ENCODE results near the gene PET100. TPM values are rescaled to one million over a fixed set of nuclear protein-coding genes. Genes with fewer than 3 reads are reported as not detected.
A peak's percentile ranks its signal among the peaks of the same experiment; 100 is the strongest.

Gene PET100
- total RNA-seq, 1 donor from 2014 or later: 141 TPM

DNA sequence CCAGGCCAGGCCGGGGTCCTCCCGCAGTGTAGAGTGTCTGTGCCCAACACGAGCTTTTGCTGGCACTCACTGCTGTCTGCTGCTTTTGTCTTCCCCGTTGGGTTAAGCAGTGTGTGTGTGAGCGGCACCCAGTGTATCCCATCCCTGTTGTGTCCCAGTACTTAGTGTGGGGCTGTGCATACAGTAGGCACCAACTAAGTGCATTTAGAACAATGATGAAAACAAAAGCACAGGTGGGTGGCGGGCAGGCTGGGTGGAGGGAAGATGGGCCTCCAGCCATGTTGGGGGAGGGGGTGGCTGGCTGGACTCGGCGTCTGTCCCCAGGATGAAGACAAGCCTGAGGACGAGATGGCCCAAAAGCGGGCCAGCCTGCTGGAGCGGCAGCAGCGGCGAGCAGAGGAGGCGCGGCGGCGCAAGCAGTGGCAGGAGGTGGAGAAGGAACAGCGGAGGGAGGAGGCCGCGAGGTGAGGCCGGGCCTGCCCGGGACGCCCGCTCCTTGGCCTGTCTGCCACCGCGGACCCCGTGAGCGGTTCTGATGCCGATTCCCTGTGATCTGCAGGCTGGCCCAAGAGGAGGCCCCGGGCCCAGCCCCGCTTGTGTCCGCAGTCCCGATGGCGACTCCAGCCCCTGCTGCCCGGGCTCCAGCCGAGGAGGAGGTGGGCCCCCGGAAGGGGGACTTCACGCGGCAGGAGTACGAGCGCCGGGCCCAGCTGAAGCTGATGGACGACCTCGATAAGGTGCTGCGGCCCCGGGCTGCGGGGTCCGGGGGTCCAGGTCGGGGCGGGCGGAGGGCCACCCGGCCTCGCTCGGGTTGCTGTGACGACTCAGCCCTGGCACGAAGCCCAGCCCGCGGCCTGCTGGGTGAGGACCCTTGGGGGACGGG lies 14.5 kb upstream of the PET100 start:
- Mint-ChIP-seq H3K36me3 (ENCODE audit: low read depth) (peaks cover 6% of the 10 kb centered on the region), H3K27ac (ENCODE audit: unreplicated experiment) (no peak overlapping the region), H3K27me3 (ENCODE audit: low read depth) (no peaks in the 10 kb centered on the region), H3K4me1 (no peaks in the 10 kb centered on the region), H3K9me3 (no peaks in the 10 kb centered on the region), H3K4me3 (no peak overlapping the region)
- TF ChIP-seq, protein P1, sequence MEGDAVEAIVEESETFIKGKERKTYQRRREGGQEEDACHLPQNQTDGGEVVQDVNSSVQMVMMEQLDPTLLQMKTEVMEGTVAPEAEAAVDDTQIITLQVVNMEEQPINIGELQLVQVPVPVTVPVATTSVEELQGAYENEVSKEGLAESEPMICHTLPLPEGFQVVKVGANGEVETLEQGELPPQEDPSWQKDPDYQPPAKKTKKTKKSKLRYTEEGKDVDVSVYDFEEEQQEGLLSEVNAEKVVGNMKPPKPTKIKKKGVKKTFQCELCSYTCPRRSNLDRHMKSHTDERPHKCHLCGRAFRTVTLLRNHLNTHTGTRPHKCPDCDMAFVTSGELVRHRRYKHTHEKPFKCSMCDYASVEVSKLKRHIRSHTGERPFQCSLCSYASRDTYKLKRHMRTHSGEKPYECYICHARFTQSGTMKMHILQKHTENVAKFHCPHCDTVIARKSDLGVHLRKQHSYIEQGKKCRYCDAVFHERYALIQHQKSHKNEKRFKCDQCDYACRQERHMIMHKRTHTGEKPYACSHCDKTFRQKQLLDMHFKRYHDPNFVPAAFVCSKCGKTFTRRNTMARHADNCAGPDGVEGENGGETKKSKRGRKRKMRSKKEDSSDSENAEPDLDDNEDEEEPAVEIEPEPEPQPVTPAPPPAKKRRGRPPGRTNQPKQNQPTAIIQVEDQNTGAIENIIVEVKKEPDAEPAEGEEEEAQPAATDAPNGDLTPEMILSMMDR (conservative IDR thresholded peaks at IDR 0.05): no peak
- no peak for DNase-seq (ENCODE audit: low read depth, low spot score)

DNA sequence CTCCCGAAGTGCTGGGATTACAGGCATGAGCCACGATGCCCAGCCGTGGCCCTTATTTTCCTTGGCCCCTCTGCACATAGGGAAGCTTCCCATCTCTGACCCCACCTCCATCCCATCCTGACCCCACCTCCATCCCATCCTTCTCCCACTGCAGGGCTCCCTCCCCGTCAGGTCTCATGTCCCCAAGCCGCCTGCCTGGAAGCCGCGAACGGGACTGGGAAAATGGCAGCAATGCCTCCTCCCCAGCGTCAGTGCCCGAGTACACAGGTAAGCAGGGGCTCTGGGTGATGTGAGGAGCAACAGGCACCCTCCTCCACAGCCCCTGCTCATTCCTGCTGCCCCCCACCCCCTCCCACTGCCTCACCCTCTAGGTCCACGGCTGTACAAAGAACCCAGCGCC lies 12.4 kb upstream of the PET100 start:
- H3K27me3 Mint-ChIP-seq (ENCODE audit: low read depth): no peaks in the 10 kb centered on the region
- no peak overlapping the region for H3K4me3 Mint-ChIP-seq
- no peak overlapping the region for H3K27ac Mint-ChIP-seq (ENCODE audit: unreplicated experiment)
- no peak for DNase-seq (ENCODE audit: low read depth, low spot score)
- H3K36me3 Mint-ChIP-seq (ENCODE audit: low read depth): peaks cover 12% of the 10 kb centered on the region
- H3K9me3 Mint-ChIP-seq: no peaks in the 10 kb centered on the region
- H3K4me1 Mint-ChIP-seq: no peaks in the 10 kb centered on the region
- TF ChIP-seq, protein P1 (conservative IDR thresholded peaks at IDR 0.05): no peak

DNA sequence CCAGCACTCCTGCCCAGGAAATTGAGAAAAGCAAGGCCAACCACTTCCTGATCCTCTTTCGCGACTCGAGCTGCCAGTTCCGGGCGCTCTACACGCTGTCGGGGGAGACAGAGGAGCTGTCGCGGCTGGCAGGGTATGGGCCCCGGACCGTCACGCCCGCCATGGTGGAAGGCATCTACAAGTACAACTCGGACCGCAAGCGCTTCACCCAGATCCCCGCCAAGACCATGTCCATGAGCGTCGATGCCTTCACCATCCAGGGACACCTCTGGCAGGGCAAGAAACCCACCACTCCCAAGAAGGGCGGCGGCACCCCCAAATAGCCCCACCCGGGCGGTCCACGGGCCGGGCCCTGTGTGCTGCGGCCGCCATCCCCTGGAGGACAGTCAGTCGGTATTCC lies 11.9 kb upstream of the PET100 start:
- H3K27me3 Mint-ChIP-seq (ENCODE audit: low read depth): no peaks in the 10 kb centered on the region
- H3K4me1 Mint-ChIP-seq: no peaks in the 10 kb centered on the region
- no peaks in the 10 kb centered on the region for H3K9me3 Mint-ChIP-seq
- no peak overlapping the region for H3K4me3 Mint-ChIP-seq
- TF ChIP-seq, protein P1 (conservative IDR thresholded peaks at IDR 0.05): no peak
- H3K27ac Mint-ChIP-seq (ENCODE audit: unreplicated experiment): no peak overlapping the region
- H3K36me3 Mint-ChIP-seq (ENCODE audit: low read depth): peaks cover 13% of the 10 kb centered on the region
- no peak for DNase-seq (ENCODE audit: low read depth, low spot score)

DNA sequence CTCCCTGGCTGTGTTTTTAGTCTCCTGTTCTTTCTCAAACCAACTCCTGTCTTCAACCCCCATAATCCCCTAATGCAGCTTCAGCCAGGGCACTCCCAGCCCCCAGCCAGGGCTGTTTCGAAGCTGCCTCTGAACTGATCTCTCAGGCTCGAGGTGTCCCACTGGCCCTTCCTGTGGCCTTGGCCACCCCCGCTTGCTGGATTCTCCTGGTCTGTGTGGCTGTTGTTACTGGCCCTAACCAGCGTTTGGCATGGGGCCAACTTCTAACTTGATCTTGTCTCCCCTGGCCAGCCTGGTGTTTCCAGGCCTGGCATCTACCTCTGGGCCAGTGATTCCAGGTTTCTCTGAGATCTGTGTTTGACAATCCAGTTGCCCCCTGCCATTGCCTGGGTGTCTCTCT lies 11.2 kb upstream of the PET100 start:
- Mint-ChIP-seq H3K27ac (ENCODE audit: unreplicated experiment) (peak overlapping the region; percentile 58), H3K27me3 (ENCODE audit: low read depth) (no peaks in the 10 kb centered on the region), H3K4me1 (no peaks in the 10 kb centered on the region), H3K36me3 (ENCODE audit: low read depth) (peaks cover 16% of the 10 kb centered on the region), H3K9me3 (no peaks in the 10 kb centered on the region), H3K4me3 (no peak overlapping the region)
- TF ChIP-seq, protein P1 (conservative IDR thresholded peaks at IDR 0.05): no peak
- no peak for DNase-seq (ENCODE audit: low read depth, low spot score)

DNA sequence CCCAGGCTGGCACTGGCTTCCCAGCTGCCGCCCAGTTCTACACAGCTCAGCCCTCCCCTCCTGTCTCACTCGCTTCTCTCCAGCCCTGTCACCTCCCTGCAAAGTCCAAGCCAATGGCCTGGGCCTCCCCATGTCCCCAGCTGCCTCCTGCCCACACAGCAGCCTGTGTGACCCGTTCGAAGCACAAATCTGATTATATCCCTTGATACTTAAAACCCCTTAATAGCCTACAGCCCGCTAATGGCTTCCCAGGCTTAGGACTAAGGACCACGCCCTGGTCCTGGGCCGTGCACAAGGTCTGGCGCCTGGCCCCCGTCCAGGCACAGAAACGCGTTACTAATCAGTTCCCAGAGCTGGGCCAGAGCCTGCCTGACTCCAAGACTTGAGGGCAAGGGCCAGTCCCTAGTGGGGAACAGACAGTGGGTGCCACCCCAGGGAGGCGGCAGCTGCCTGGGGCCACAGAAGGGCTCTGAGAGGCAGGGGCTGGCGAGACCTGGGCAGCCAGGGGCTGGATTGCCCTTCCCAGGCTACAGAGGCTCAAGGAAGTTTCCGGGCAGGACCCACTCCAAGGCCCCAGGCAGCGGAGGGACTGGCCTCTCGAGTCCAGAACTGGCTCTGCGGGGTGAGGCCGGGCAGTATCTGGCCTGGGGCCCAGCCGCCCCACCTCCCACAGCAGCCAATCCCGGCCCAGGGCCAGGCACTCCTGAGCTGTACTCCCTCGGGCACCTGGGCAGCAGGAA lies 10.7 kb upstream of the PET100 start:
- H3K9me3 Mint-ChIP-seq: no peaks in the 10 kb centered on the region
- H3K4me1 Mint-ChIP-seq: no peaks in the 10 kb centered on the region
- H3K36me3 Mint-ChIP-seq (ENCODE audit: low read depth): peaks cover 16% of the 10 kb centered on the region
- H3K27ac Mint-ChIP-seq (ENCODE audit: unreplicated experiment): no peak overlapping the region
- DNase-seq (ENCODE audit: low read depth, low spot score): no peak
- no peak overlapping the region for H3K4me3 Mint-ChIP-seq
- TF ChIP-seq, protein P1 (conservative IDR thresholded peaks at IDR 0.05): no peak
- no peaks in the 10 kb centered on the region for H3K27me3 Mint-ChIP-seq (ENCODE audit: low read depth)

All from neural crest cell (in vitro differentiated cells).